Measurements from ENCODE around the gene SLC38A3.

The SLC38A3 gene

DNA sequence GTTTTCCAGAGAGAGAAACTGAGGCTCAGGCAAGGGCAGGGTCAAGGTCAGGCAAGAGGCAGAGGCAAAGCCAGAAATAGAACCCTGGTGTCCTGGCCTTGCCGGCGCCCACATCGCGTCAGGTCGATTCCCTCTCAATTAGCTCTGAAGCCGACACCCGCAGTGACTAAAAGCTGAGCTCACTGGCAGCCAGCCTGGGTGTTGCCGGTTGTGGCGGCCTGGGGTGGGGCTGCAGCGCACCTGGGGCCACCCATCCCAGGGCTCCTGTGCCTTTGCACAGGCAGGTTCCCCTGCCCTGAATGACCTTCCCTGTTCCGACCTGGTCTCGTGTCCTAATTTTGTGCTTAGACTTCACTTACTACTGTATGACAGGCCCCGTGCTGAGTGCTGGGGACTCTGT is 43.8 kb upstream of the SLC38A3 start:
- peaks cover 0 to 33% (median 15%) of the 10 kb centered on the region in 11 experiments; a peak in 10 of 22 replicates for H3K36me3 ChIP-seq
- peaks cover 20 to 100% (median 100%) of the 10 kb centered on the region in 10 experiments for H3K4me1 ChIP-seq

DNA sequence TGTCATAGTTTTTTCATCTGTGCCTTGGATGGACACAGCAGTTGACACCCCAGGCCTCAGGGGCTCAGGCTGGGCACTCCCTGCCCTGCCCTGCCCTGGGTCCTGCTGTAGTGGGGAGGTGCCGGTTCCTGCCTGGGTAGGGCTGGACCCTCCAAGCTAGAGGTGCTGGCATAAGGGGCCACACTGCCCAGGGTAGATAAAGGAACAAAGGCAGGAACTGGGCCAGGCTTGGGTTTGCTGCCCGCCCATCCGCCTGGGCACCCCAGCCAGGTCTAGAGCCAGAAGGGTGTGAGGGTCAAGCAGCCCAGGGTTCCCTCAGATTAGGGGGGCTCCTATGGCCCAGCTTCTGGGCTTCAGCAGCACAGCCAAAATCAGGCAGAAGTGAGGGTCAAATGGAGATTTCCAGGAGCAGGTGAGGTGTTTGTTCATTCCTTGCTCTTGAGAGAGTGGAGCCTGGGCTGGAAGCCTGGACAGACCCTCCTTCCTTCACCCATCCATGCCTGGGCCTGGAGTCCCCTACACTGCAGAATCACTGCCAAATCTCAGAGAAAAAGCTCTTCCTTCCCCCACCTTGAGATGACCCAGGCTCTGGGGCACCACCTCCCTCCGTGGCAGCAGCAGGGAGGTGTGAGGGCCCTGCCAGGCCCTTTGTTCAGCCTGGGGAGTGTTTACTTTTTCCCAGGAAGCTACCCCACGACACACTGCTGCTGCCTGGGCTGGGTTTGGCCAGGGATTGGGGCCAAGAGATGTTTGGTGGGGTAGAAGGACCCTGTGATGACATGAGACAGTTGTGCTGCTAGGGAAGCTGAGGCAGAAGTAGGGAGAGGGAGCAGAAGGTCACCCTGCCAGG is 42.8 kb upstream of the SLC38A3 start:
- TF ChIP-seq Cebpa-rat (IDR thresholded peaks at IDR 0.05), result no peak

More for the DNA sequence above, 43.8 kb upstream of the SLC38A3 start:
- no peak for TF ChIP-seq Cebpa-rat (IDR thresholded peaks at IDR 0.05)
- Histone ChIP-seq H3K9ac (peak overlapping the region in 4 of 11 experiments; percentile 24 to 41 (median 33); a peak in 3 of 22 replicates), H3K4me2 (peak overlapping the region in 8 of 11 experiments; percentile 23 to 100 (median 53); a peak in 14 of 22 replicates), H4K20me1 (peaks cover 0 to 66% (median 4%) of the 10 kb centered on the region in 11 experiments; a peak in 12 of 22 replicates), H3K4me3 (no peak overlapping the region; a peak in 1 of 20 replicates), H3K9me3 (replicated peaks in 1 of 11) (no peaks in the 10 kb centered on the region), H3K27ac (peak overlapping the region in 2 of 11 experiments; percentile 13 to 31; a peak in 2 of 22 replicates), H3K27me3 (peaks cover 0 to 2% (median 0%) of the 10 kb centered on the region in 11 experiments; a peak in 3 of 22 replicates)

DNA sequence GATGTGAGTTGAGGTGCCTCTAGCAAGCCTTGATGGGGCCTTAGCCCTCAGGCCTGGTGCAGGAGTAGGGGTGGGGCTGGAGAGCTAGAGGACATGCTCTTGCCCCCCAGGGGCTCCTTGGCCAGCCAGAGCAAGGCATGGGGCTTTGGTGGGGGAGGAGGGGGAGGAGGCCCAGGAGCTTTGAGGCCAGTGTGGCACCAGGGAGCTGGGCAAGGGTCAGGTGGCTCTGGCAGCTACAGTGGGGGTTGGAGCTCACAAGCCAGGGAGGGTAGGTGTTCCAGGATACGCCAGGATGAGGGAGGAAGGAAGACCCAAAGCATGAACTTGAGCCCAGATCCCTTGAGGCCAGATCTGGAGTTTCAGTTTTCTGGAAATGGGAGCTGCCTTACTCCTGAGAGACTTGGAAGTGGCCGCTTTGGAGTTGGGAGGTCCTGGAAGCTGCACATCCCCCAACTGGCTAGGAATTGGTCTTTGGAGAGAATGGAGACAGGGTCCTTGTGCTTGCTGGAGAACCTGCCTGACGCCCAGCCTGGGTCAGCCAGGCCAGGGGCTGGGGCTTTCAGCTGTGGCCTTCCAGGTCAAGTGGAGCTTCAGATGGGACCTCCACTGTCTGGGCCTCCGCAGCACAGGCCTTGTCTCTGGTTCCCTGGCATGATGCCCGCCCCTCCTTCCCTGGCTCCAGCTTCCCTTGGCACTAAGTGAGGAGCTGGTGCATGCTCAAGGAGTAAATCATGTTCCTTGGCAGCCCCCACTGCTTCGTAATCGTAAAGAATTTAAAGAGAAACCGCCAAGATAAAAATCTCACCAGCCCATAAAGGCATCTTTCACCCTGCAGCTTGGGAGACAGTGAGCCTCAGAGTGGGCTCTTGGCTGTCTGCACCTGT is 41.3 kb upstream of the SLC38A3 start:
- no peak for TF ChIP-seq Cebpa-rat (IDR thresholded peaks at IDR 0.05)
- peaks cover 0 to 58% (median 0%) of the 10 kb centered on the region in 11 experiments; a peak in 5 of 22 replicates for H4K20me1 ChIP-seq
- peaks cover 0 to 33% (median 15%) of the 10 kb centered on the region in 11 experiments; a peak in 10 of 22 replicates for H3K36me3 ChIP-seq
- peaks cover 32 to 100% (median 100%) of the 10 kb centered on the region in 10 experiments for H3K4me1 ChIP-seq
- no peak overlapping the region for H3K4me3 ChIP-seq
- peak overlapping the region in 2 of 11 experiments; percentile 31 to 35; a peak in 1 of 22 replicates for H3K27ac ChIP-seq
- no peaks in the 10 kb centered on the region for H3K9me3 ChIP-seq (replicated peaks in 1 of 11)
- peak overlapping the region in 9 of 11 experiments; percentile 11 to 100 (median 94); a peak in 18 of 22 replicates for H3K4me2 ChIP-seq
- no peaks in the 10 kb centered on the region for H3K27me3 ChIP-seq
- peak overlapping the region in 5 of 11 experiments; percentile 11 to 50 (median 32); a peak in 5 of 22 replicates for H3K9ac ChIP-seq

More for the DNA sequence above, 42.8 kb upstream of the SLC38A3 start:
- no peak overlapping the region for H3K4me3 ChIP-seq
- H3K4me2 ChIP-seq, result peak overlapping the region in 8 of 11 experiments; percentile 87 to 100 (median 94); a peak in 16 of 22 replicates
- peaks cover 0 to 33% (median 15%) of the 10 kb centered on the region in 11 experiments; a peak in 10 of 22 replicates for H3K36me3 ChIP-seq
- peak overlapping the region in 4 of 11 experiments; percentile 28 to 50 (median 32); a peak in 5 of 22 replicates for H3K9ac ChIP-seq
- H3K27ac ChIP-seq, result peak overlapping the region in 3 of 11 experiments; percentile 23 to 31 (median 28); a peak in 2 of 22 replicates
- no peaks in the 10 kb centered on the region for H3K27me3 ChIP-seq
- H4K20me1 ChIP-seq, result peaks cover 0 to 68% (median 0%) of the 10 kb centered on the region in 11 experiments; a peak in 7 of 22 replicates
- peaks cover 20 to 100% (median 100%) of the 10 kb centered on the region in 10 experiments for H3K4me1 ChIP-seq
- H3K9me3 ChIP-seq (replicated peaks in 1 of 11), result no peaks in the 10 kb centered on the region

DNA sequence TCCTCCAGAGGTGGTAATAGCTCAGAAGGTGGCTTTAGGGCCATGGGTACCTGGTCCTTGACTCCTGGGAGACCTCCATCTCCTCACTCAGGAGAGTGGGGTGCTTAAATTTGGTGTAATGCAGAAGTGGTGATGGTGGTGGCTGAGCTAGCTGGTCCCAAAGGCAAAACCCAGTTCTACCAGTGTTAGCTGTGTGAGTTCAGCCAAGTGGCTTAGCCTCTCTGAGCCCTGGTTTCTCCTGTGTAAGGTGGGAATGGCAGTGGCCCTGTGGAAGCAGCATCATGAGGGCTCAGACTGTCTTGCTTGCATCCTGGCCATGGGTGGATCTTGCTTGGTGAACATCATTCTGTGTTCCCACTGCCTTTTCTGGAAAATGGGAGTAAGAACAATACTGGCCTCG is 40.6 kb upstream of the SLC38A3 start:
- peak overlapping the region in 2 of 11 experiments; percentile 32 to 68; a peak in 2 of 22 replicates for H3K9ac ChIP-seq
- H4K20me1 ChIP-seq, result peaks cover 0 to 58% (median 0%) of the 10 kb centered on the region in 11 experiments; a peak in 5 of 22 replicates
- no peak for TF ChIP-seq Cebpa-rat (IDR thresholded peaks at IDR 0.05)
- peak overlapping the region in 9 of 11 experiments; percentile 11 to 100 (median 94); a peak in 17 of 22 replicates for H3K4me2 ChIP-seq
- H3K27me3 ChIP-seq, result no peaks in the 10 kb centered on the region
- H3K4me3 ChIP-seq, result no peak overlapping the region
- H3K27ac ChIP-seq, result peak overlapping the region in 1 of 11 experiments; percentile 80; a peak in 2 of 22 replicates
- H3K36me3 ChIP-seq, result peaks cover 0 to 31% (median 15%) of the 10 kb centered on the region in 11 experiments; a peak in 10 of 22 replicates
- H3K9me3 ChIP-seq (replicated peaks in 1 of 11), result no peaks in the 10 kb centered on the region
- H3K4me1 ChIP-seq, result peaks cover 35 to 100% (median 100%) of the 10 kb centered on the region in 10 experiments

DNA sequence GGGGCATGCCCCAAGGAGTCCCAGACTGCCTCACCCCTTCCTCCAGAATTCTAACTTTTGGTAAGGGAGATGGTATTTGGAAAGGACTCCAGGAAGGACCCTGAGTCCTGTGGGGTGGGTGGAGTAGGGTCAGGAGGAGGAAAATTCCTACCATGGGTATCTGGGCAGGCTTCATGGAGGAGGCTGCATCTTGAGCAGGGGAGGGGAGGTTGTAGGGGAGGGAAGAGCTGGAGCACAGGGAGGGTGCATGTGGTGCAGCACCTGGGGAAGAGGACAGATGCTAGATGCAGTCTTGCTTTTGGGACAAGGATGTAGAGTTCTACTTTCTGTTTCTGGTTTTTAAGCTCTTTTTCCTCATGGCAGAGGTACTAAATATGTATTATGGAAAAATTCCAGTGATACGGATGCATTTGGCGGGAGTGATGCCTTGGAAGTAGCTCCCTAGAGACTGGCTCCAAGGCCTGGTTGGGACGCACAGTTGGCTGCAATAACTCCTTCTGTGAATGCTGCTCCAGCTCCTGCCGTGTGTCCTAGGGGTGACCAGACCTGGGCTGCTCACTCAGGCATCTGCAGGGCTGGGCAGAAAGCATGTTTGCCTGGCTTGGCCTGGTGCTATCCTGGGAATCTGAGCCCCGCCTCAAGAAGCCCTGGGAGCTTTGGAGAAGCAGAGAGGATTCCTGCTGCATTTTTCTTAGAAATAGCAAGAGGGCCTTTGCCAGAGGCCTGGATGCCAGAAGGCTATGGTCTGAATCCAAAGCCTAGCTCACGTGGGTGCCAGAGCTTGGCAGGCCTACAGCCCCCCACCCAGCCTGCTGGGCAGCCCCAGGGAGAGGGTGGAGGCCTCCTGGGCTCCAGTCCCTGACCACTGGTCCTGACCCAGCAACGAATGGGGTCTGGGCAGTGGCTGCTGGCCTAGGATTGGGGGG is 39.8 kb upstream of the SLC38A3 start:
- Histone ChIP-seq H3K4me3 (peak overlapping the region in 6 of 10 experiments; percentile 21 to 49 (median 44); a peak in 6 of 20 replicates), H3K4me1 (peaks cover 37 to 100% (median 100%) of the 10 kb centered on the region in 10 experiments), H3K36me3 (peaks cover 0 to 29% (median 15%) of the 10 kb centered on the region in 11 experiments; a peak in 10 of 22 replicates), H3K9me3 (replicated peaks in 1 of 11) (no peaks in the 10 kb centered on the region), H4K20me1 (peaks cover 0 to 62% (median 0%) of the 10 kb centered on the region in 11 experiments; a peak in 4 of 22 replicates), H3K27ac (peak overlapping the region in 9 of 11 experiments; percentile 41 to 85 (median 70); a peak in 17 of 22 replicates), H3K9ac (peak overlapping the region in 9 of 11 experiments; percentile 28 to 75 (median 67); a peak in 17 of 22 replicates), H3K27me3 (no peaks in the 10 kb centered on the region), H3K4me2 (peak overlapping the region; percentile 71 to 100 (median 90); a peak in 21 of 22 replicates)
- TF ChIP-seq Cebpa-rat (IDR thresholded peaks at IDR 0.05), result no peak

DNA sequence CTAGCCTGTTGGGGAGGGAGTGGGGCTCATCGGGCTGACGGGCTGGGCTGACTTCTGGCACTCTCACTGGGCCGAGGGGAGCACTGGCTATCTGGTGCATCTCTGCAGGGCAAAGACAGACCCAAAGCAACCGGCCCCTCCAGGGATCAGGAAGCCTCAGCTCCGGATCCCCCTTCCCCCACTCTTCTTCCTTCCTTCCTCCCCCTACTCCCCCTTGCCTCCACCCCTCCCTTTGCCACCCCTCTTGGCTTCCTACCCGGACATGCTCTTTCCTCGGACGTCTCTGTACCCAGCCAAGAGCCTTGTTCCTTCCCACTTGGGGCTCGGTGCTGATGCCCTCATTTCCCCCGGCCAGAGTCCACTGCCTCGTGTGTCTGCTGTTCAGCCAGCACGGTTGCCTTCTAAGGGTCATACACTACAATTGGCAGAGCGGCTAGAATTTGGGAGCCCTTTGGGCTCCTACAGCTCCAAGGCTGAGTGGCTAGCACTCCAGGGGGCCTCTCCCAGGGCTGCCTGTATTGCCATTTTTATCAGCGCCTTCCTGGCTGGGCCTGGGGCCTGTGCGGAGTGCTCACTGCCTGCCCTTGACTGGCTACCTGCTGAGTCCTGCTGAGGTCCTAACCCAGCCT is 39.0 kb upstream of the SLC38A3 start:
- H3K9ac ChIP-seq, result peak overlapping the region in 9 of 11 experiments; percentile 28 to 75 (median 67); a peak in 17 of 22 replicates
- H3K4me3 ChIP-seq, result peak overlapping the region in 7 of 10 experiments; percentile 16 to 49 (median 43); a peak in 11 of 20 replicates
- peaks cover 0 to 23% (median 12%) of the 10 kb centered on the region in 11 experiments; a peak in 10 of 22 replicates for H3K36me3 ChIP-seq
- H4K20me1 ChIP-seq, result peaks cover 0 to 66% (median 0%) of the 10 kb centered on the region in 11 experiments; a peak in 4 of 22 replicates
- no peaks in the 10 kb centered on the region for H3K9me3 ChIP-seq (replicated peaks in 1 of 11)
- peak overlapping the region; percentile 71 to 100 (median 90) for H3K4me2 ChIP-seq
- no peak for TF ChIP-seq Cebpa-rat (IDR thresholded peaks at IDR 0.05)
- H3K4me1 ChIP-seq, result peaks cover 45 to 100% (median 100%) of the 10 kb centered on the region in 10 experiments
- no peaks in the 10 kb centered on the region for H3K27me3 ChIP-seq
- peak overlapping the region in 9 of 11 experiments; percentile 41 to 85 (median 70); a peak in 18 of 22 replicates for H3K27ac ChIP-seq

Measured in BLaER1 treated with 17β-estradiol and CSF1 and Interleukin-3, amounts not matched to agents 10 nM and 100 nM (cell line).